DOHH2 (cell line): Measurements from ENCODE around the gene C3.

Experiments used
- H3F3A ChIP-seq: fragments of 200-600 bp; sonication (generic), shearing (Covaris generic); 2 replicates; pipeline ENCODE4 v1.6.0; 2016; ENCODE audit warnings: antibody characterized with exemption, mild to moderate bottlenecking; ENCODE audit not compliant: control insufficient read depth, insufficient read depth
- H3K27ac ChIP-seq: fragments of 200-600 bp; sonication (generic); 2 replicates; pipeline ENCODE4 v1.5.1; 2014; ENCODE audit warnings: low read depth, mild to moderate bottlenecking, low read length, moderate library complexity
- H3K27me3 ChIP-seq: fragments of 200-600 bp; sonication (generic); 2 replicates; pipeline ENCODE4 v1.6.1; 2014; ENCODE audit warnings: mild to moderate bottlenecking, low read length, mixed read lengths; ENCODE audit not compliant: control insufficient read depth
- H3K36me3 ChIP-seq: fragments of 200-600 bp; sonication (generic); 2 replicates; pipeline ENCODE4 v1.6.1; 2014; ENCODE audit warnings: mild to moderate bottlenecking, low read length, moderate library complexity, mixed read lengths; ENCODE audit not compliant: control insufficient read depth
- H3K4me1 ChIP-seq: fragments of 200-600 bp; sonication (generic); 2 replicates; pipeline ENCODE4 v1.6.1; 2014; ENCODE audit warnings: mild to moderate bottlenecking, low read length, mixed read lengths; ENCODE audit not compliant: control insufficient read depth
- H3K4me2 ChIP-seq: fragments of 200-600 bp; sonication (generic); 2 replicates; pipeline ENCODE4 v1.6.0; 2014; ENCODE audit warnings: mild to moderate bottlenecking, low read length, moderate library complexity
- H3K4me3 ChIP-seq: fragments of 200-600 bp; sonication (generic); 2 replicates; pipeline ENCODE4 v1.5.1; 2014; ENCODE audit warnings: mild to moderate bottlenecking, low read length, mixed read lengths
- H3K79me2 ChIP-seq: fragments of 200-600 bp; sonication (generic); 2 replicates; pipeline ENCODE4 v1.6.1; 2014; ENCODE audit warnings: mild to moderate bottlenecking, low read length, mixed read lengths; ENCODE audit not compliant: control insufficient read depth
- H3K9me2 ChIP-seq: fragments of 200-600 bp; sonication (generic); replicated peaks from 2 replicates; pipeline ENCODE4 v1.6.1; 2014; ENCODE audit warnings: mild to moderate bottlenecking, low read length, mixed read lengths; ENCODE audit not compliant: control insufficient read depth
- H3K9me3 ChIP-seq: fragments of 200-600 bp; sonication (generic); 2 replicates; pipeline ENCODE4 v1.6.1; 2014; ENCODE audit warnings: antibody characterized with exemption, low read length, mixed read lengths; ENCODE audit not compliant: control insufficient read depth, insufficient read depth
- H4K20me1 ChIP-seq: fragments of 200-600 bp; sonication (generic); 2 replicates; pipeline ENCODE4 v1.6.0; 2014; ENCODE audit warnings: low read depth, mild to moderate bottlenecking, antibody characterized with exemption, low read length, moderate library complexity; ENCODE audit not compliant: control insufficient read depth, insufficient read depth
- EZH2phosphoT487 ChIP-seq: fragments of 200-600 bp; sonication (generic); IDR thresholded peaks from 2 replicates; pipeline ENCODE4 v1.6.1; 2017; ENCODE audit warnings: borderline replicate concordance, mild to moderate bottlenecking, antibody characterized with exemption, low read length, moderate library complexity, mixed read lengths
- TF ChIP-seq, protein P1 (sequence below): fragments of 200-600 bp; sonication (generic); IDR thresholded peaks from one replicate; pipeline ENCODE4 v1.5.1; 2014; ENCODE audit warnings: antibody characterized with exemption, mild to moderate bottlenecking, low read depth, low read length; ENCODE audit not compliant: poor library complexity, severe bottlenecking

Gene C3

DNA sequence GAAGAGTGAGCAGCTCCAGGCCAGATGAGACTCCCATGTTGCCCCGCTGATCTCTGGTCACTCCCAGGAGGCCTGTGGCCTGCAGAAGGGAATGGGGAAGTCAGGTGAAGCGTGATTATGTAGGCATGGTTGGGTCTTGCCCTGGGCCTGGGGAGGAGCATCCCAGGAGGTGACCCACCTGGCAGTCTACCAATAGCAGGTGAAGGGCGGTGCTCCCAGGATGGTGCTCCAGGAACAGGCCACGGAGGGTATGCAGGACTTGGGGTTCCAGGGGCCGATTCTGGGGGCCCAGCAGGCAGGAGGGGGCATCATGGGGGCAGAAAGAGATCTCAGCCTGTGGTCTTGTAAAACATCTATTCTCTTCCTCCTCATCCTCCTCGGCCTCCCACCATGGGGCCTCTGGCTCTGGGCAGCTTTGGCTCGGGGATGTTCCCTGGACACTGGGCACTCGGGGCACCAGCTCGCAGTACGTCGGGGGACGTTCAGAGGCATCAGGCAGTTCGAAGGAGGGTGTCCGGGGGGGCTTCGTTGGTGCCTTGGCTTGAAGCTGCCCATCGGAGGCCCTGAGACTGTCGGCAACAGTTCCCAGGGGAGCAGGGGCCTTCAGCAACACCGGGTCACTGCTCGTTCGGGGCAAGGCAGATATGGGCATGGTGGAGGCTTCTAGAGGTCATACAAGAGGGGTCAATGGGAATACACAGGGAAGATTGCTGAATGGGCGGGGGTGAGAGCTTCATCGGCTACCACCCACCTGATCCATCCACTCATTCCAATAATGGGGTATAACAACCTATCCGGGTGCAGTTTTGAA lies 34.4 kb upstream of the C3 start:
- Histone ChIP-seq H3K79me2 (no peaks in the 10 kb centered on the region), H3K36me3 (peaks cover 5% of the 10 kb centered on the region), H3K27ac (no peak overlapping the region), H3F3A (no peaks in the 10 kb centered on the region), H3K9me3 (no peaks in the 10 kb centered on the region), H3K9me2 (no peaks in the 10 kb centered on the region), H3K4me1 (peaks cover 13% of the 10 kb centered on the region), H3K4me2 (no peak overlapping the region), H4K20me1 (no peaks in the 10 kb centered on the region), H3K27me3 (no peaks in the 10 kb centered on the region), H3K4me3 (no peak overlapping the region)
- TF ChIP-seq, protein P1, sequence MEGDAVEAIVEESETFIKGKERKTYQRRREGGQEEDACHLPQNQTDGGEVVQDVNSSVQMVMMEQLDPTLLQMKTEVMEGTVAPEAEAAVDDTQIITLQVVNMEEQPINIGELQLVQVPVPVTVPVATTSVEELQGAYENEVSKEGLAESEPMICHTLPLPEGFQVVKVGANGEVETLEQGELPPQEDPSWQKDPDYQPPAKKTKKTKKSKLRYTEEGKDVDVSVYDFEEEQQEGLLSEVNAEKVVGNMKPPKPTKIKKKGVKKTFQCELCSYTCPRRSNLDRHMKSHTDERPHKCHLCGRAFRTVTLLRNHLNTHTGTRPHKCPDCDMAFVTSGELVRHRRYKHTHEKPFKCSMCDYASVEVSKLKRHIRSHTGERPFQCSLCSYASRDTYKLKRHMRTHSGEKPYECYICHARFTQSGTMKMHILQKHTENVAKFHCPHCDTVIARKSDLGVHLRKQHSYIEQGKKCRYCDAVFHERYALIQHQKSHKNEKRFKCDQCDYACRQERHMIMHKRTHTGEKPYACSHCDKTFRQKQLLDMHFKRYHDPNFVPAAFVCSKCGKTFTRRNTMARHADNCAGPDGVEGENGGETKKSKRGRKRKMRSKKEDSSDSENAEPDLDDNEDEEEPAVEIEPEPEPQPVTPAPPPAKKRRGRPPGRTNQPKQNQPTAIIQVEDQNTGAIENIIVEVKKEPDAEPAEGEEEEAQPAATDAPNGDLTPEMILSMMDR = no peak
- TF ChIP-seq EZH2phosphoT487 = no peak

DNA sequence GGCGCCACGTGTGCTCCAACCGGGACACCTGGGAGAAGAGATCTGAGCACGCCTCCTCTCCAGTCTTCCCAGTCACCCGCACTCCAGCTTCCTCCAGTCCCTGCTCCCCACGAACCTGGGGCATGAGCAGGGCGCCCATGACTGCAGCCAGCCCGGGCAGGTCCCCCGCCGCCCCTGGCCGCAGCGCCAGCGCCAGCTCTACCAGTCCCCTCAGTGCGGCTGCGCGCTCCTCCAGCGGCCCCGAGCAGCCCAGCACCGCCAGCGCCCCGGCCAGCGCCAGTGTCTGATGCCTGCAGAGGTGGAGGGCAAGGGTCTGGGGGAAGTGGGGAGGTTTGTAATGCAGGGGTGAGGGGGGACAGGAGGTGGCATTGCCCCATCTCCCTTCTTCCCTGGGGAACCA lies 33.7 kb upstream of the C3 start:
- H3K9me3 ChIP-seq = no peaks in the 10 kb centered on the region
- peak overlapping the region; percentile 88 for H3K4me2 ChIP-seq
- no peaks in the 10 kb centered on the region for H3F3A ChIP-seq
- H4K20me1 ChIP-seq = no peaks in the 10 kb centered on the region
- H3K4me1 ChIP-seq = peaks cover 13% of the 10 kb centered on the region
- no peaks in the 10 kb centered on the region for H3K27me3 ChIP-seq
- H3K9me2 ChIP-seq = no peaks in the 10 kb centered on the region
- H3K36me3 ChIP-seq = peaks cover 5% of the 10 kb centered on the region
- no peaks in the 10 kb centered on the region for H3K79me2 ChIP-seq
- H3K4me3 ChIP-seq = peak overlapping the region; percentile 80
- no peak for TF ChIP-seq EZH2phosphoT487
- TF ChIP-seq, protein P1 = no peak
- no peak overlapping the region for H3K27ac ChIP-seq

DNA sequence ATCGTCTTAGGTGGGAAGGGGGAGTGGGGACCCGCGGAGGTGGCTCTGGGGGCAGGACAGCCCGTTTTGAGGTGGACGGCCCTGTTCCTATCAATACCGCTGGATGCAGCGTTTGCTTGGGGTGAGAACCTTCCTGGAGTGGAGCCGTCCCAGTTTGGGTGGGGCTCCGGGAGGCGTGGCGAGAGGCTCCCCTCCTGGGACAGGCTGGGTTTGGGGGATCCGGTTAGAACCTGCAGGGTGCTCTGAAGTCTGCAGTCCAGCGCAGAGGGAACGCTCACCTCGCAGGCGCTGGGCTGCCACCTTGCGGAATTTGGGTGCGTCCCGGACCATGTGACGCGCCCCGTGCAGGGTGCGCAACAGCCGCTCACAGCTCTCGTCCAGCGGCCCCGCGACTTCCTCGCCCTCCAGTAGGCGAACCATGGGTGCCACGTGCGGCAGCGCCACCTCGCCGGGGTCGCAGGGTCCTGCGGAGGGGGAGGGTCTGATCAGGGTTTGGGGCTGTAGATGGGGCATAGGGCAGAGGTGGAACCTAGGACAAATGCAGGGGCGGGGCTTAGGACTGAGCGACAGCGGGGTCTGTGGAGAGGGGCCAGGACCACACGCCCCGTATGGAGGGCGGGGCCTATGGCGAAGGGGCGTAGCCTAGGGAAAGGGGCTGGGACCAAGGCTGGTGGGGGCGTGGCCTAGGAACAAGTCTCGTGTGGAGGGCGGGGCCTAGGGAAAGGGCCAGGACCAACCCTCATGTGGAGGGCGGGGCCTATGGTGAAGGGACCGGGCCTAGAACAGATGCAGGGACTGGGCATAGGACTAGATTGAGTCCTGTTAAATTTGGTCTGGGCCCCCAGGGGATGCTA lies 33.0 kb upstream of the C3 start:
- Histone ChIP-seq H3K4me1 (peaks cover 13% of the 10 kb centered on the region), H3F3A (no peaks in the 10 kb centered on the region), H3K4me2 (peak overlapping the region; percentile 88), H4K20me1 (no peaks in the 10 kb centered on the region), H3K79me2 (no peaks in the 10 kb centered on the region), H3K9me3 (no peaks in the 10 kb centered on the region), H3K9me2 (no peaks in the 10 kb centered on the region), H3K27me3 (no peaks in the 10 kb centered on the region), H3K36me3 (peaks cover 5% of the 10 kb centered on the region), H3K4me3 (peak overlapping the region; percentile 80), H3K27ac (peak overlapping the region; percentile 26; the same call in 1 of the 2 replicates)
- TF ChIP-seq, protein P1 = peak; percentile 67
- TF ChIP-seq EZH2phosphoT487 = no peak
